Thoracic aorta (tissue), 2 donors: Measurements from ENCODE around the gene CLEC17A. TPM values are rescaled to one million over a fixed set of nuclear protein-coding genes. Genes with fewer than 3 reads are reported as not detected.
"Not testable (repeated sequence)": the region's sequence is repeated elsewhere in the genome, so short reads cannot be mapped to it uniquely, and the experiment has no call there.

ENCODE experiments used
- ATAC-seq: fragments of 150-250 bp; one replicate; pipeline ENCODE4 v1.8.0; 2017; ENCODE audit warnings: low read depth; ENCODE audit not compliant: insufficient number of reproducible peaks, low FRiP score
- DNase-seq: peaks from one replicate; pipeline ENCODE4 v3.0.0-alpha.2; 2020; ENCODE audit warnings: low spot score
- H3K27ac ChIP-seq, 2 donors: fragments of 200-600 bp; sonication (generic); 1 replicate in 1 of 2; 2 replicates in 1 of 2; pipeline ENCODE4 v1.5.1; 2016; ENCODE audit warnings: mild to moderate bottlenecking in 2 of 2, moderate library complexity in 2 of 2
- H3K27me3 ChIP-seq: fragments of 200-600 bp; sonication (generic); replicated peaks from 2 replicates; pipeline ENCODE4 v1.6.0; 2016; ENCODE audit warnings: mild to moderate bottlenecking; ENCODE audit not compliant: insufficient read depth
- H3K36me3 ChIP-seq: fragments of 200-600 bp; sonication (generic); one replicate; pipeline ENCODE4 v1.5.1; 2016
- H3K4me1 ChIP-seq, 2 donors: fragments of 200-600 bp; sonication (generic); 1 replicate in 1 of 2; 2 replicates in 1 of 2; pipeline versions ENCODE4 v1.5.1 to v1.6.0; 2016; ENCODE audit warnings: low read depth in 2 of 2, mild to moderate bottlenecking in 1 of 2; ENCODE audit not compliant: control insufficient read depth in 1 of 2
- H3K4me3 ChIP-seq: fragments of 200-600 bp; sonication (generic); 2 replicates; pipeline ENCODE4 v1.5.1; 2016; ENCODE audit warnings: mild to moderate bottlenecking
- H3K9me3 ChIP-seq: fragments of 200-600 bp; sonication (generic); 2 replicates; pipeline ENCODE4 v1.5.1; 2016
- total RNA-seq, 2 donors: library from RNA; depleted of rRNA; stranded (reverse); fragments of >200 nt; gene quantifications; one replicate each; pipeline versions ENCODE4 v1.1.0 to v1.2.3, GENCODE V29; 2016
- TF ChIP-seq, protein P1 (sequence below): fragments of 200-600 bp; sonication (generic); IDR thresholded peaks from one replicate; pipeline ENCODE4 v1.5.1; 2019; ENCODE audit warnings: antibody characterized with exemption

Gene CLEC17A
- total RNA-seq, 2 donors from 2014 or later, result not detected

DNA sequence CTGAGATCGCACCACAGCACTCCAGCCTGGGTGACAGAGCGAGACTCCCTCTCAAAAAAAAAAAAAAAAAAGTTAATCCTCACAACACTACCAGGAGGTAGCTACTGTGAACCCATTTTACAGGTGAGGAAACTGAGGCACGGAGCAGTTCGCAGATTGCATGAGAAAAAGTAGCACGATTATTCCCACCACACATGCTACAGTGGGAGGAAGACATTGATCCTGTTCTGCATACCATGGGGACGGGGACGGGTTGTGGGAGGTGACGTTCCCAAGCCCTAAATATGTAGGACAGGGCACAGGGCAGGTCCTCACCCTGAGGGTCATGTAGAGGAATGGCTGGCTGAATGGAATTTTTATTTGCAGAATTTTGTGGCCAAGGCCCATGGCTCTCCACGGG, 23.7 kb downstream of the CLEC17A start:
- Histone ChIP-seq H3K4me1 (no peaks in the 10 kb centered on the region), H3K36me3 (no peaks in the 10 kb centered on the region), H3K27ac (no peak overlapping the region), H3K9me3 (no peaks in the 10 kb centered on the region), H3K27me3 (no peaks in the 10 kb centered on the region), H3K4me3 (no peak overlapping the region)
- TF ChIP-seq, protein P1, sequence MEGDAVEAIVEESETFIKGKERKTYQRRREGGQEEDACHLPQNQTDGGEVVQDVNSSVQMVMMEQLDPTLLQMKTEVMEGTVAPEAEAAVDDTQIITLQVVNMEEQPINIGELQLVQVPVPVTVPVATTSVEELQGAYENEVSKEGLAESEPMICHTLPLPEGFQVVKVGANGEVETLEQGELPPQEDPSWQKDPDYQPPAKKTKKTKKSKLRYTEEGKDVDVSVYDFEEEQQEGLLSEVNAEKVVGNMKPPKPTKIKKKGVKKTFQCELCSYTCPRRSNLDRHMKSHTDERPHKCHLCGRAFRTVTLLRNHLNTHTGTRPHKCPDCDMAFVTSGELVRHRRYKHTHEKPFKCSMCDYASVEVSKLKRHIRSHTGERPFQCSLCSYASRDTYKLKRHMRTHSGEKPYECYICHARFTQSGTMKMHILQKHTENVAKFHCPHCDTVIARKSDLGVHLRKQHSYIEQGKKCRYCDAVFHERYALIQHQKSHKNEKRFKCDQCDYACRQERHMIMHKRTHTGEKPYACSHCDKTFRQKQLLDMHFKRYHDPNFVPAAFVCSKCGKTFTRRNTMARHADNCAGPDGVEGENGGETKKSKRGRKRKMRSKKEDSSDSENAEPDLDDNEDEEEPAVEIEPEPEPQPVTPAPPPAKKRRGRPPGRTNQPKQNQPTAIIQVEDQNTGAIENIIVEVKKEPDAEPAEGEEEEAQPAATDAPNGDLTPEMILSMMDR, result no peak
- DNase-seq (no peak), ATAC-seq (no peak)

DNA sequence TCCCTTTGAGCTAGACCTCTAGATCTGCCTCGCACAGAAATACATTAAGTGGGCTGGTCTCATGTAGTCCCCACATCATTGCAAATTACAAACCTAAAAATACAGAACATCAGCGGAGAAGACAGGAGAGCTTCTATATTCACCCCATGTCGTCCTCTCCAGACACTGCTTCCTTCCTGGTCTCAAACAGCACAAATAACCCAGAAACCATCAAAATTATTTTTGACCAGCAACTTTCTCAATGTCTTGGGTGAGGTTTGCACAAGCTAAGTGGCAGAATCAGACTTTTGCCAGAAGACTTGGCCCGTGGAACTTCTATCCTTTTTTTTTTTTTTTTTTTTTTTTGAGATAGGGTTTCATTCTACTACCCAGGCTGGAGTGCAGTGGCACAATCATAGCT, 28.2 kb downstream of the CLEC17A start:
- no peak for ATAC-seq
- Histone ChIP-seq H3K9me3 (no peaks in the 10 kb centered on the region), H3K27ac (no peak overlapping the region), H3K4me3 (no peak overlapping the region), H3K36me3 (no peaks in the 10 kb centered on the region), H3K4me1 (no peaks in the 10 kb centered on the region), H3K27me3 (no peaks in the 10 kb centered on the region)
- DNase-seq, result no peak
- TF ChIP-seq, protein P1, result no peak

GRCh38 chr19:14612242-14612641, 29.4 kb downstream of the CLEC17A start:
- not testable (repeated sequence) for H3K27ac ChIP-seq, H3K27me3 ChIP-seq, ATAC-seq, H3K4me1 ChIP-seq, H3K9me3 ChIP-seq, H3K4me3 ChIP-seq, DNase-seq, H3K36me3 ChIP-seq

- no peak overlapping the region for H3K4me3 ChIP-seq
- no peak for ATAC-seq
- no peak overlapping the region for H3K27ac ChIP-seq
- H3K36me3 ChIP-seq, result no peaks in the 10 kb centered on the region
- no peak for DNase-seq
- H3K27me3 ChIP-seq, result no peaks in the 10 kb centered on the region
- no peaks in the 10 kb centered on the region for H3K9me3 ChIP-seq
- no peaks in the 10 kb centered on the region for H3K4me1 ChIP-seq
- TF ChIP-seq, protein P1, result no peak
These were observed 29.8 kb downstream of the CLEC17A start for GRCh38 chr19:14612657-14613056.

GRCh38 chr19:14613399-14614098, 30.7 kb downstream of the CLEC17A start:
- H3K27ac ChIP-seq, H3K27me3 ChIP-seq, ATAC-seq, H3K9me3 ChIP-seq, H3K4me3 ChIP-seq, H3K36me3 ChIP-seq, H3K4me1 ChIP-seq, DNase-seq: not testable (repeated sequence)

DNA sequence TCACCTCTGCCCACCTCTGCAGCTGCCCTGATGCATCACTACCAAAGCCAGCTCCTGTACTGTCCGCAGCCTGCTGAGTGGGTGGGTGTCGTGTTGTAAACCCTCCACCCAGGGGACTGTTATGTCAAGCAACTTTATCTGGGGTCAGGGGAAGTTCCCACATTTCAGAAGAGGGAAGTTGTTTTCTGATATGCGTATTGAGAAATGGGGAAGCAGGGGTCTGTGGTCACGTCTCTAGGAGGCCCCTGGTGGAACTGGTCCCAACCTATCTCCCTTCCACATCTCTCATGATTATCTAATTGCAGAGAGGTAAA, 31.2 kb downstream of the CLEC17A start:
- no peaks in the 10 kb centered on the region for H3K27me3 ChIP-seq
- no peak for ATAC-seq

More for the DNA sequence above, 31.2 kb downstream of the CLEC17A start:
- TF ChIP-seq, protein P1, result no peak
- H3K27ac ChIP-seq, result no peak overlapping the region
- H3K9me3 ChIP-seq, result peaks cover 3% of the 10 kb centered on the region
- H3K36me3 ChIP-seq, result no peaks in the 10 kb centered on the region
- no peak for DNase-seq
- no peak overlapping the region for H3K4me3 ChIP-seq
- H3K4me1 ChIP-seq, result no peaks in the 10 kb centered on the region
